SIG-M5 (cell line): Measurements from ENCODE around the gene NECTIN3.

ENCODE experiments used
- DNase-seq: peaks from one replicate; lab custom pipeline; 2025; lab: John Stamatoyannopoulos, UW

Gene NECTIN3

GRCh38 chr3:111084911-111085310, 13.3 kb downstream of the NECTIN3 start:
- no peak for DNase-seq

GRCh38 chr3:111087924-111088469, 16.4 kb downstream of the NECTIN3 start:
- no peak for DNase-seq

GRCh38 chr3:111096487-111097209, 25.0 kb downstream of the NECTIN3 start:
- no peak for DNase-seq

GRCh38 chr3:111103807-111104206, 32.2 kb downstream of the NECTIN3 start:
- no peak for DNase-seq

- no peak for DNase-seq
These were observed 35.5 kb downstream of the NECTIN3 start for GRCh38 chr3:111106993-111107661.

- no peak for DNase-seq
These were observed 36.0 kb downstream of the NECTIN3 start for GRCh38 chr3:111107662-111108035.

GRCh38 chr3:111112913-111113312, 41.3 kb downstream of the NECTIN3 start:
- no peak for DNase-seq

- DNase-seq: no peak
These were observed 57.3 kb downstream of the NECTIN3 start for GRCh38 chr3:111128884-111129283.

- no peak for DNase-seq
These were observed 59.2 kb downstream of the NECTIN3 start for GRCh38 chr3:111130827-111131226.

- DNase-seq: no peak
These were observed 62.7 kb downstream of the NECTIN3 start for GRCh38 chr3:111134302-111134701.

GRCh38 chr3:111151438-111151837, 79.8 kb downstream of the NECTIN3 start:
- DNase-seq: no peak

GRCh38 chr3:111152496-111152895, 80.9 kb downstream of the NECTIN3 start:
- DNase-seq: no peak

GRCh38 chr3:111156517-111156916, 84.9 kb downstream of the NECTIN3 start:
- no peak for DNase-seq

- no peak for DNase-seq
These were observed 87.8 kb downstream of the NECTIN3 start for GRCh38 chr3:111159391-111159790.

- no peak for DNase-seq
These were observed 93.0 kb downstream of the NECTIN3 start for GRCh38 chr3:111164621-111165020.

- no peak for DNase-seq
These were observed 93.8 kb downstream of the NECTIN3 start for GRCh38 chr3:111165411-111165810.

- no peak for DNase-seq
These were observed 101.8 kb downstream of the NECTIN3 start for GRCh38 chr3:111173328-111173900.

GRCh38 chr3:111173906-111174305, 102.3 kb downstream of the NECTIN3 start:
- no peak for DNase-seq

GRCh38 chr3:111190518-111190917, 118.9 kb downstream of the NECTIN3 start:
- no peak for DNase-seq

GRCh38 chr3:111193472-111193871, 121.9 kb downstream of the NECTIN3 start:
- no peak for DNase-seq

GRCh38 chr3:111194048-111194447, 122.4 kb downstream of the NECTIN3 start:
- no peak for DNase-seq

- DNase-seq: no peak
These were observed 125.9 kb downstream of the NECTIN3 start for GRCh38 chr3:111197485-111197884.

- DNase-seq: no peak
These were observed 128.4 kb downstream of the NECTIN3 start for GRCh38 chr3:111200027-111200426.
